ENCODE measurements around the gene MGRN1. TPM values are rescaled to one million over a fixed set of nuclear protein-coding genes. Genes with fewer than 3 reads are reported as not detected.

The MGRN1 gene
- total RNA-seq, 4 donors from 2014 or later = 15.8 to 25.6 (median 22.0) TPM

DNA sequence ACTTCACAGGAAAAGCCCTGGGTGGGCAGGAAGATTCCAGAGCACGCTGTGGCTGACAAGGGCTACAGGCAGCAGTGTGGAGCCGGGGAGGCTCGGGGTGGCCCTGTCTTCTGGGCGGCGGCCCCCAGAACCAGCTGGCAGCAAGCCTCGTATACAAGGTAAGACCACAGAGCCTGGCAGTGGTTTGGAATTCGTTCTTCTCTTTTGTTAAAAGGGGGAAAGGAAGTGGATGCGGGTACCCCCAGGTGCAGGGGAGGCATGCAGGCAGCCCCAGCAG is 16.0 kb upstream of the MGRN1 start:
- Histone ChIP-seq H3K27ac (no peak overlapping the region), H3K4me1 (peaks cover 26 to 51% (median 31%) of the 10 kb centered on the region in 3 donors), H3K36me3 (peaks cover 0 to 36% (median 14%) of the 10 kb centered on the region in 3 donors), H3K27me3 (no peaks in the 10 kb centered on the region), H3K4me3 (no peak overlapping the region), H3K9me3 (no peaks in the 10 kb centered on the region)
- intact Hi-C loops (cut with DNase I) = no loop called here
- no peak for TF ChIP-seq CTCF (IDR thresholded peaks at IDR 0.05)
- TF ChIP-seq POLR2A (IDR thresholded peaks at IDR 0.05) = no peak
- DNase-seq = no peak
- 40 to 63% methylated on average over 1 to 3 of the region's 8 CpGs for WGBS, 2 donors

GRCh38 chr16:4609200-4610010 is 15.2 kb upstream of the MGRN1 start:
- no peak overlapping the region for H3K4me3 ChIP-seq
- no peaks in the 10 kb centered on the region for H3K27me3 ChIP-seq
- no peak for TF ChIP-seq CTCF (IDR thresholded peaks at IDR 0.05)
- no peak for TF ChIP-seq POLR2A (IDR thresholded peaks at IDR 0.05)
- 89% methylated on average over 14 of the region's 45 CpGs; no CpG with 5 or more reads in 1 of the 2 donors for WGBS, 2 donors
- H3K36me3 ChIP-seq = peaks cover 0 to 36% (median 14%) of the 10 kb centered on the region in 3 donors
- no peak for DNase-seq
- intact Hi-C loops (cut with DNase I) = no loop called here
- peaks cover 27 to 50% (median 32%) of the 10 kb centered on the region in 3 donors for H3K4me1 ChIP-seq
- H3K27ac ChIP-seq = no peak overlapping the region
- no peaks in the 10 kb centered on the region for H3K9me3 ChIP-seq

GRCh38 chr16:4610011-4611005 is 14.3 kb upstream of the MGRN1 start:
- intact Hi-C loops (cut with DNase I) = no loop called here
- 83 to 100% methylated on average over 1 to 4 of the region's 32 CpGs for WGBS, 2 donors
- H3K27me3 ChIP-seq = no peaks in the 10 kb centered on the region
- no peak for DNase-seq
- peaks cover 0 to 36% (median 14%) of the 10 kb centered on the region in 3 donors for H3K36me3 ChIP-seq
- peaks cover 33 to 57% (median 36%) of the 10 kb centered on the region in 3 donors for H3K4me1 ChIP-seq
- H3K27ac ChIP-seq = no peak overlapping the region
- TF ChIP-seq POLR2A (IDR thresholded peaks at IDR 0.05) (no peak), CTCF (IDR thresholded peaks at IDR 0.05) (no peak)
- no peak overlapping the region for H3K4me3 ChIP-seq
- no peaks in the 10 kb centered on the region for H3K9me3 ChIP-seq

GRCh38 chr16:4611337-4612021 is 13.1 kb upstream of the MGRN1 start:
- 64 to 65% methylated on average over 8 of the region's 22 CpGs for WGBS, 2 donors

More at GRCh38 chr16:4611337-4612021, 13.1 kb upstream of the MGRN1 start:
- intact Hi-C loops (cut with DNase I) = no loop called here
- Histone ChIP-seq H3K4me1 (peaks cover 39 to 60% (median 42%) of the 10 kb centered on the region in 3 donors), H3K27me3 (no peaks in the 10 kb centered on the region), H3K36me3 (peaks cover 0 to 36% (median 14%) of the 10 kb centered on the region in 3 donors), H3K9me3 (no peaks in the 10 kb centered on the region), H3K4me3 (peak overlapping the region in 1 of 4 donors; percentile 12), H3K27ac (peak overlapping the region in 3 of 4 donors; percentile 14 to 48 (median 28))
- TF ChIP-seq CTCF (IDR thresholded peaks at IDR 0.05) (no peak), POLR2A (IDR thresholded peaks at IDR 0.05) (no peak)
- DNase-seq = no peak
